HG03045 (cell line): ENCODE measurements around the gene KLRC1.
"Not testable (repeated sequence)": the region's sequence is repeated elsewhere in the genome, so short reads cannot be mapped to it uniquely, and the experiment has no call there.

Experiments used
- ATAC-seq: cut with Tn5 transposase; IDR thresholded peaks from one replicate; pipeline ENCODE4 v1.9.1; 2021; ENCODE audit warnings: mild to moderate bottlenecking, moderate library complexity; ENCODE audit not compliant: unreplicated experiment

Gene KLRC1

DNA sequence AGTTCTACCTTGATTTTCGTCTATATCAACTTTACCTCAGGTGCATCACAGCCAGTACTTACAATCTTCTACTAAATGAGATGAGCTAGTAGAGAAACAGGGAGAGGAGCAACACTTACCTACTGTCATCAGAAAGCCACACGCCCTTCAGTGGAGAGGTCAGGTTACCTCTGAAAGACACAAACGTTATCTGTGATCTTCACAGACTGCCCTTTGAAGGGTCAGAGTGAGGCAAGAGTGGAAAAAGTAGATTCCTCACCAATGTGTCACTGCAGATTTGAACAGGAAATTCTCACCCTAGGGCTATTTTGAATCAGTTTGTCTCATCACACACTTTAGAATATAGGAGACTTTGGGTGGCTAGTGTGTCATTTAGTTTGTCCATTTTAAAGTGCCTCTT, 31.0 kb downstream of the KLRC1 start:
- ATAC-seq = not testable (repeated sequence)

DNA sequence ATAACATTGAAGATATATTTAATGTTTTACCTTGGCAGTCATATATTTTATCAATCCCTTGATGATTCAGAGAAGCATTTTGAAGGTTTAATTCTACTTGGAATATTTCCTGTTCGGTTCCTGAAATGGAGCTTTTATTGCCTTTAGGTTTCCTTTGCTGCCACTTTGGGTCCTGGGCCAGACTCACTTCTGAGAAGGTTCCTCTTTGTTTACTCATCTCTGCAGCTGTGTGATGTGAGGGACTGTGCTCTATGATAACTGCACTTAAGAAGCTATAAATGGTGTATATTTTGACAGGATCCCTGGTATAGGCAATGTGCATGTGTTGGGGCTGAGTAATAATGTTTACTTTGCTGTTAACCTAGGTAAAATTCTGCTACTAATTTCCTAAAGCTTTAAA, 32.8 kb downstream of the KLRC1 start, which contains the start of gene KLRC3:
KLRC3 (minus strand) TSS at position 262 of the 400 bp plus-strand sequence; CDS start at position 217, 45 bp downstream.
- ATAC-seq = not testable (repeated sequence)

- ATAC-seq = no peak
Observed at GRCh38 chr12:10409392-10409791, 43.8 kb downstream of the KLRC1 start, which contains the start of gene KLRC4. Gene KLRC4 (minus strand): TSS chr12:10409757. CDS start chr12:10409575, 182 bp downstream.

DNA sequence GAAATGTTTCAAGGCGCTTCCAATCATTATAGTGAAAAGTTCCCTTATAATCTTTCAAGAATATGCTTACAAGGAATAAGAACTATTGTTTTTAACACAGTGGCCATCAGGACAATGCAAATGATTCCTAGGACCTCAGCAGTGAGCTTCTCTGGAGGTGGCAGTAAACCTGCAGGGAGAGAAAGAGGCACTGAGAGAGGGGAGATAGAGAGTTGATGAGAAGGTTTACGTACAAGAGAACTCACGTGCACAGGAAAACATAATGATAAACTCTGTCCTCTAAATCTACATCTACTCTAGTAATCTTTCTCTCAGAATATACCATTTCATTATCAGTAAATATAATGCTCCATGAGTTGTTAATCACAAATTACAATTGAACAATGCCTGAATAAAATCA, 44.3 kb downstream of the KLRC1 start:
- ATAC-seq = no peak

DNA sequence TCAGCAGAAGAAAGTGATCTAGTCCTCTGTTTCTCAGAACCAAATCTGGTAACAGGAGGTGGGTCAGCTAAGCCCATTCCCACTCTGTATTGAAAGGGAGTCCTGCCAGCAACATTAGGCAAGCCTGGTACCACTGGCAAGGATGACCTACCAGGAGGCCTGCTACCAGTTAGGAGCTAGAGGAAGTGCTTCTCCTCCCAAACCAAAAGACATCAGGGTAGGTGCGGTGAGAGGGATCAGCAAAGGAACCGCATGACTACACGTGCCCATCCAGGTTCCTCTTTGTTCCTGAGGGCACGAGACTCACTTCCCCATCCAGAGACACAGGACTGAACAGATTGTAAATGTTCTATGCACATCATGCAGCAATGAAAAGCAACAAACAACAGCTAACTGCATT, 46.5 kb downstream of the KLRC1 start:
- no peak for ATAC-seq

GRCh38 chr12:10405294-10405693, 47.9 kb downstream of the KLRC1 start:
- no peak for ATAC-seq

DNA sequence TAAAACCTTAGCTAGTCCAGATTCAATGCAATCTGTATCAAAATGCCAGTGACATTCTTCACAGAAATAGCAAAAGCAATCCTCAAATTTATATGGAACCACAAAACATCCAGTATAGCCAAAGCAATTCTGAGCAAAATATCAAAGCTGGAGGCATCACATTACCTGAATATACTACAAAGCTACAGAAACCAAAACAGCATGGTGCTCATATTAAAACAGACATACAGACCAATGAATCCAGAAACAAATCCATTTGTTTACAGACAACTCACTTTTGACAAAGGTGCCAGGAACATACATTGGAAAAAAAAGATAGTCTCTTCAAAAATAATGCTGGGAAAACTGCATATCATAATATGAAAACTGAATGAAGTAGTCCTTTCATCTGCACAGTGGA, 48.4 kb downstream of the KLRC1 start:
- ATAC-seq = no peak

DNA sequence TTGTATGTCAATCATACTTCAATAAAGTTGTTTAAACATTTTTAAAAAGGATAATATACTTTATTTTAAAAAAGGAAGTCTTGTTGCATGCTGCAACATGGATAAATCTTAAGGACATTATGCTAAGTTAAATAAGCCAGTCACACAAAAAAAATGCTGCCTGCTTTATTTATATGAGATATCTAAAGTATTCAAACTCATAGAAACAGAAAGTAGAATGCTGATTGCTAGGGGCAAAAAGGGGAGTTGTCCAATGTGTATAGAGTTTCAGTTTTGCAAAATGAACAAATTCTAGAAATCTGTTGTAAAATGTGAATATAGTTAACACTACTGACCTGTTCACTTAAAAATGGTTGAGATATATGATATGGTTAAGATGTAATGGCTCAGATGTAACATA, 52.3 kb downstream of the KLRC1 start:
- ATAC-seq = no peak

GRCh38 chr12:10398168-10398567, 55.0 kb downstream of the KLRC1 start:
- no peak for ATAC-seq

DNA sequence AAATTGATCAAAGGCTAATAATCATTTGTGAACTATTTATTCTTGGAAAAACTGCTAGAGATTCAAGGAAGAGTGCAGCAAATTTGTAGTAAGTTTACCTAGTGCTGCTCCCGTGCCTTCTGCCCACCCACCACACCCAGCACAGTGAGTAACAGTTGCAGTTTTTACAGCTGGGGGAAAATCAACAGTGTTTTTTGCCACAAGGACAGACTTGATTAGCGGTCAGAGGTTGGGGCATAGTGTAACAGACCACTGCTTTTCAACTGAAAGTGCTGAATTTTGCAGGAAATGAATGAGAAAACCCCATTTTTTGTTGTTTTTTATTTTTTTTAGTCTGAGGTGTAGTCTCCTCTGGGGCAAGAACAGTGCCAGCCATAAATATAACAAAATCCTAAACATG, 55.9 kb downstream of the KLRC1 start:
- ATAC-seq = no peak

DNA sequence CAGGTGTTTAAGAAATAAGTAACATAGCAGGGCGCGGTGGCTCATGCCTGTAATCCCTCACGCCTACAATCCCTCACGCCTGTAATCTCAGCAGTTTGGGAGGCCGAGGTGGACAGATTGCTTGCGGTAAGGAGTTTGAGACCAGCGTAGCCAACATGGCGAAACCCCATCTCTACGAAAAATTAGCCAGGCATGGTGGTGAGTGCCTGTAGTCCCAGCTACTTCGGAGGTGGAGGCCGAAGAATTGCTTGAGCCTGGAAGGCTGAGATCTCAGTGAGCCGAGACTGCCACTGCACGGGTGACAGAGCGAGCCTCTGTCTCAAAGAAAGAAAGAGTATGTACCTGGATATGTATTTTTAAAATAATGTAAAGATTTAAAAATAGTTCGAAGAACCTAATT, 57.0 kb downstream of the KLRC1 start:
- not testable (repeated sequence) for ATAC-seq
